Measurements from ENCODE around the gene COL6A5.

GRCh38 chr3:130389743-130390478 lies 44.4 kb downstream of the COL6A5 start:
- TF ChIP-seq, protein P1, sequence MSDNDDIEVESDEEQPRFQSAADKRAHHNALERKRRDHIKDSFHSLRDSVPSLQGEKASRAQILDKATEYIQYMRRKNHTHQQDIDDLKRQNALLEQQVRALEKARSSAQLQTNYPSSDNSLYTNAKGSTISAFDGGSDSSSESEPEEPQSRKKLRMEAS (IDR thresholded peaks at IDR 0.05), result no peak
- no peak for TF ChIP-seq CTCF (IDR thresholded peaks at IDR 0.05 in 2 of 3, conservative IDR thresholded peaks at IDR 0.05 in 1 of 3; ENCODE audit: borderline replicate concordance in 1 of 3, insufficient read depth in 1 of 3, low read depth in 2 of 3, low read length in 2 of 3)
